ENCODE results near the gene MYPOP. TPM values are rescaled to one million over a fixed set of nuclear protein-coding genes. Genes with fewer than 3 reads are reported as not detected.

MYPOP gene
- total and polyA plus RNA-seq, 9 of the 15 experiments (the other 6 are each of a cell fraction or from before 2014, with no cell fraction given) = 0.32 to 7.6 (median 1.6) TPM

- no peak for TF ChIP-seq ZNF695 (CRISPR knock-in tag; IDR thresholded peaks at IDR 0.05)
- no peak for TF ChIP-seq E2F1 (CRISPR knock-in tag; IDR thresholded peaks at IDR 0.05)
- no peak for TF ChIP-seq PRDM10 (IDR thresholded peaks at IDR 0.05; ENCODE audit: partially characterized antibody)
- TF ChIP-seq ZNF717 (CRISPR knock-in tag; IDR thresholded peaks at IDR 0.05) = no peak
- TF ChIP-seq BMI1 (IDR thresholded peaks at IDR 0.05; ENCODE audit: low read length) = no peak
- no peak for TF ChIP-seq NFE2L1 (tag; IDR thresholded peaks at IDR 0.05; ENCODE audit: borderline replicate concordance, low read depth)
- TF ChIP-seq ZNF24 (IDR thresholded peaks at IDR 0.05) = no peak
- TF ChIP-seq ZNF124 (CRISPR knock-in tag; IDR thresholded peaks at IDR 0.05) = no peak
- no peak for TF ChIP-seq NEUROD1 (IDR thresholded peaks at IDR 0.05; ENCODE audit: borderline replicate concordance, low read depth, low read length, partially characterized antibody)
- no peak for TF ChIP-seq ETV1 (tag; conservative IDR thresholded peaks at IDR 0.05; ENCODE audit: low read depth)
- TF ChIP-seq EGR1 (conservative IDR thresholded peaks at IDR 0.05) = 0 out of 2 replicates have a peak, but pooled peaks have one; percentile 16
- TF ChIP-seq POLR3G (IDR thresholded peaks at IDR 0.05; ENCODE audit: extremely low read depth, insufficient read length, insufficient replicate concordance) = no peak
- no peak for TF ChIP-seq HNRNPH1 (optimal IDR thresholded peaks at IDR 0.05; ENCODE audit: low read depth, low read length)
- TF ChIP-seq ZNF212 (CRISPR knock-in tag; IDR thresholded peaks at IDR 0.05) = no peak
- TF ChIP-seq ZZZ3 (IDR thresholded peaks at IDR 0.05) = no peak; the same call in 1 of the 2 replicates
- no peak for TF ChIP-seq RFX7 (CRISPR knock-in tag; IDR thresholded peaks at IDR 0.05)
- TF ChIP-seq CLOCK (CRISPR knock-in tag; IDR thresholded peaks at IDR 0.05; ENCODE audit: borderline replicate concordance) = no peak
These were observed 15.2 kb downstream of the MYPOP start (continued) for GRCh38 chr19:45887200-45887710.
